ENCODE measurements around the gene DMRTB1. TPM values are rescaled to one million over a fixed set of nuclear protein-coding genes. Genes with fewer than 3 reads are reported as not detected.

The DMRTB1 gene
- total RNA-seq, 1 experiment from 2014 or later, result not detected

DNA sequence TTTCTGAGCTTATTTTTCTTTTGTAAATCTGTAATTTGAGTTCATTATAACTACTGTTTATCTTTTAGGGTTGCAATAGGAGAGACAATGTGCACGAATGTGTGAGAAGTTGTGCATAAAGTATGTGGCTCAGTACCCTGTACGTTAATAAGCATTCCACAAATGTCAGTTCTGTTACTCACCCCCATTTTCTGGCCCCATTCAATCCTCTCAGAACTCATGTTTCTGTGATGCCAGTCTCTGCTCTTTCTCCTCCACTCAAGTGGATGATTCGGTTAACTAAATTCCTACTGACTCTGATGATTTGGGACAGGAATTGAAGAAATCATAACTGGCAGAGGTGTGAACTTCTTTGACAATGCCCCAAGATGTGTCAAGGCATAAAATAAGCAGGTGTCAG is 10.2 kb upstream of the DMRTB1 start:
- no TSS peak for BruUV-seq (replicated peaks)
- intact Hi-C loops (cut with micrococcal nuclease), result no loop called here
- no peaks in the 10 kb centered on the region for H3K36me3 ChIP-seq (ENCODE audit: control insufficient read depth in 1 of 2, insufficient read depth in 2 of 2, low read length in 2 of 2)
- no peaks in the 10 kb centered on the region for H3K79me2 ChIP-seq (ENCODE audit: insufficient read depth, low read length)
- no peaks in the 10 kb centered on the region for H3K9me3 ChIP-seq (ENCODE audit: control insufficient read depth in 1 of 2, insufficient read depth in 1 of 2, low read depth in 1 of 2, low read length in 2 of 2)
- H2AFZ ChIP-seq (ENCODE audit: low read depth, low read length, poor library complexity, severe bottlenecking), result no peak overlapping the region
- H3K4me1 ChIP-seq (ENCODE audit: control insufficient read depth in 1 of 2, insufficient read depth in 2 of 2, low read length in 2 of 2), result peaks cover 0 to 9% of the 10 kb centered on the region in 2 experiments; a peak in 2 of 4 replicates
- TF ChIP-seq, protein P1, sequence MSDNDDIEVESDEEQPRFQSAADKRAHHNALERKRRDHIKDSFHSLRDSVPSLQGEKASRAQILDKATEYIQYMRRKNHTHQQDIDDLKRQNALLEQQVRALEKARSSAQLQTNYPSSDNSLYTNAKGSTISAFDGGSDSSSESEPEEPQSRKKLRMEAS (IDR thresholded peaks at IDR 0.05), result no peak
- no peak for TF ChIP-seq ELF1 (IDR thresholded peaks at IDR 0.05; ENCODE audit: borderline replicate concordance, low read depth)
- DNase-seq (ENCODE audit: low read depth, low spot score) (no peak), ATAC-seq (no peak)
- no peak overlapping the region for H3K9ac ChIP-seq (ENCODE audit: low read length)
- no peaks in the 10 kb centered on the region for H4K20me1 ChIP-seq (ENCODE audit: insufficient read depth)
- no peak overlapping the region for H3K27ac ChIP-seq (ENCODE audit: low read depth, low read length)
- ChIA-PET RAD21 (ENCODE audit: low non-redundant PET in 1 of 2, low total read pairs in 2 of 2, uncharacterized antibody in 2 of 2, unreplicated experiment in 2 of 2) (no interaction called here), CTCF (interaction anchor here (0.9 to 1.1 kb wide), 2 partner anchors 37 to 56 kb away, joined by 3 to 4 read pairs; no protein-coding TSS in a partner anchor), POLR2A (no interaction called here)
- no peak overlapping the region for H3K4me3 ChIP-seq (replicated peaks in 1 of 2; ENCODE audit: low read depth in 1 of 2, low read length in 2 of 2)
- H3K27me3 ChIP-seq (ENCODE audit: insufficient read depth, low read length), result no peaks in the 10 kb centered on the region
- H3K9me2 ChIP-seq (ENCODE audit: insufficient read depth), result no peaks in the 10 kb centered on the region
- H3K4me2 ChIP-seq (ENCODE audit: low read length), result no peak overlapping the region

- no peak overlapping the region for H3K27ac ChIP-seq (ENCODE audit: low read depth, low read length)
- no peak for DNase-seq (ENCODE audit: low read depth, low spot score)
- H3K79me2 ChIP-seq (ENCODE audit: insufficient read depth, low read length), result no peaks in the 10 kb centered on the region
- no peaks in the 10 kb centered on the region for H3K9me2 ChIP-seq (ENCODE audit: insufficient read depth)
- H4K20me1 ChIP-seq (ENCODE audit: insufficient read depth), result no peaks in the 10 kb centered on the region
- RAD21 ChIA-PET (ENCODE audit: low non-redundant PET in 1 of 2, low total read pairs in 2 of 2, uncharacterized antibody in 2 of 2, unreplicated experiment in 2 of 2), result no interaction called here
- no peaks in the 10 kb centered on the region for H3K9me3 ChIP-seq (ENCODE audit: control insufficient read depth in 1 of 2, insufficient read depth in 1 of 2, low read depth in 1 of 2, low read length in 2 of 2)
- CTCF ChIA-PET, result interaction anchor here (0.9 to 1.0 kb wide), 3 partner anchors 13 to 37 kb away, joined by 3 to 4 read pairs (median 4); no protein-coding TSS in a partner anchor
- BruUV-seq (replicated peaks), result no TSS peak
- POLR2A ChIA-PET, result no interaction called here
- ATAC-seq, result no peak
- H3K36me3 ChIP-seq (ENCODE audit: control insufficient read depth in 1 of 2, insufficient read depth in 2 of 2, low read length in 2 of 2), result no peaks in the 10 kb centered on the region
- H3K27me3 ChIP-seq (ENCODE audit: insufficient read depth, low read length), result no peaks in the 10 kb centered on the region
- H3K4me3 ChIP-seq (replicated peaks in 1 of 2; ENCODE audit: low read depth in 1 of 2, low read length in 2 of 2), result no peak overlapping the region
- peaks cover 0 to 9% of the 10 kb centered on the region in 2 experiments; a peak in 2 of 4 replicates for H3K4me1 ChIP-seq (ENCODE audit: control insufficient read depth in 1 of 2, insufficient read depth in 2 of 2, low read length in 2 of 2)
- no peak overlapping the region for H3K4me2 ChIP-seq (ENCODE audit: low read length)
- intact Hi-C loops (cut with micrococcal nuclease), result no loop called here
- H3K9ac ChIP-seq (ENCODE audit: low read length), result no peak overlapping the region
- no peak overlapping the region for H2AFZ ChIP-seq (ENCODE audit: low read depth, low read length, poor library complexity, severe bottlenecking)
- TF ChIP-seq CEBPB (IDR thresholded peaks at IDR 0.05; ENCODE audit: low read depth) (no peak), TCF7L2 (IDR thresholded peaks at IDR 0.05; ENCODE audit: borderline replicate concordance, extremely low read depth, insufficient read depth, insufficient read length) (no peak), CBX3 (IDR thresholded peaks at IDR 0.05; ENCODE audit: low read depth) (no peak), REST (IDR thresholded peaks at IDR 0.05; ENCODE audit: low read depth) (no peak), SIN3A (IDR thresholded peaks at IDR 0.05; ENCODE audit: low read depth) (no peak), EZH2 (IDR thresholded peaks at IDR 0.05) (no peak), RAD21 (IDR thresholded peaks at IDR 0.05; ENCODE audit: low read depth) (no peak), SRF (IDR thresholded peaks at IDR 0.05; ENCODE audit: low read depth) (no peak), ELF1 (IDR thresholded peaks at IDR 0.05; ENCODE audit: borderline replicate concordance, low read depth) (no peak), CTCF (IDR thresholded peaks at IDR 0.05 in 2 of 3, conservative IDR thresholded peaks at IDR 0.05 in 1 of 3; ENCODE audit: borderline replicate concordance in 1 of 3, insufficient read depth in 1 of 3, low read depth in 2 of 3, low read length in 2 of 3) (no peak)
- TF ChIP-seq, protein P1 (IDR thresholded peaks at IDR 0.05), result no peak
Observed at GRCh38 chr1:53449693-53450092, 9.5 kb upstream of the DMRTB1 start.
